DMS114 treated with DMSO at 0.1 percent for 48 hours (cell line): Measurements from ENCODE around the gene ZNF101.

Experiments used
- DNase-seq: peaks from one replicate; lab custom pipeline; 2025; ENCODE audit not compliant: unreplicated experiment; lab: John Stamatoyannopoulos, UW

Gene ZNF101

DNA sequence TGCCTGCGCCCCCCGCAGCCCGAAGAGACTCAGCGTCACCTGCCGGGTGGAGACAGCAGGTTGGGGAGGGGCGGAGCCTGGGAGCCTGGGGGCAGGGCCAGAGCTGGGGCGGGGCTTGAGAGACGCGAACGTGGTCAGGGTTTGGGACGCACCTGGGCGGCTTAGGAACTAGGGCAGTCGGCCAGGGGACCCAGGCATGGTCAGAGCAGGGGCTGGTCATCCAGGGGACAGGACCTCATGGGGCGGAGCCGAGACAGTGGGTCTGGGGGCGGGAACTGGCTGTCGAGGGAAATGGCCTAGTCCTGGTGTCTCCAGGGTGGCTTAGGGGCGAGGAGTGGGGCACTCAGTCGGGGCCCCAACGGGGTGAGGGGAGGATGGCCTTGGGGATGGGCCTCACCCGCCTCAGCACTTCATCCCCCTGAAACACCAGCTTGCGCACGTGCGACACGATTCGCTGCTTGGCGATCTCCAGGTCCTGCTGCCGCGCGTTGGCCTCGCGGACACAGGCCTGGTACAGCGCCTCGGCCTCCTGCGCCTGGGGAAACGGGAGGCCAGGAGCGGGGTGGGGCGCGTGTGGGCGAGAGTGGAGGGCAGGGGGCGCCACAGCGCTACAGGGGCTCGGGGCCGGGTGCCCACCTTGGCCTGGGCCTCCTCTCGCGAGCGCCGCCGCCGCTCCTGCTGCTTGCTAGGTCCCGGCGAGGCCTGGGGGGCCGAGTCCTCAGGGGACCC, 31.0 kb upstream of the ZNF101 start:
- DNase-seq, result no peak

DNA sequence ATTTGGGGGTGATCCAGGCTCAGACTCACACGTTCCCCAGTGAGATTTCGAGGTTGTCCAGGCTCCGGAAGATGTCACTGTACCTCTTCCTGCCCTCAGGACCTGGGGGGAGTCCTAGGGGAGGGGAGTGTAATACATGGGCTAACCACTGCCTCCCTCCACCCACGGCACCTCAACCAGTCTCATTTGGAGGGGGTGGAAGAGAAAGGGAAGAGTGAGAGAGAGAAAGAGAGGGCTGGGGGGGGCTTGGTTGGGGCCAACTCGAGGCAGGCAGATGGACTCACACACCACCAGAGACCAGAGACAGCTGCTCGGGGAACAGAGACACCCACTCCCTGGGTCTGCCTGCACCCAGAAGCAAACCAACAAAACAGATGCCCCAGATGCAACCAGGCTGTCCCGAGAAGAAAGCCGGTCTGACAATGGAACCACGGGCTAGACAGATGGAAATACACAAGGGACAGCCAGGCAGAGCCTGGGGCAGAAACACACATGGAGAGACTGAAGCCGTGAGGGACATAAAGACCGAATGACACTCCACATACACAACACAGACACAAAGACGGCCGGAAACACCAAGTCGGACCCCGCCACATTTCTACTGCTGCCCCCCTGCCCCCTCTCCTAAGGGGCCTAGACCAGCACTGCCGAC, 26.0 kb upstream of the ZNF101 start:
- DNase-seq, result no peak

- DNase-seq, result peak; percentile 18
Observed at GRCh38 chr19:19643158-19644053, 25.2 kb upstream of the ZNF101 start, which contains the start of gene GMIP. GMIP (minus strand) TSS chr19:19643657; CDS start chr19:19643529, 128 bp downstream.

GRCh38 chr19:19644054-19644388, 24.6 kb upstream of the ZNF101 start:
- DNase-seq, result no peak

DNA sequence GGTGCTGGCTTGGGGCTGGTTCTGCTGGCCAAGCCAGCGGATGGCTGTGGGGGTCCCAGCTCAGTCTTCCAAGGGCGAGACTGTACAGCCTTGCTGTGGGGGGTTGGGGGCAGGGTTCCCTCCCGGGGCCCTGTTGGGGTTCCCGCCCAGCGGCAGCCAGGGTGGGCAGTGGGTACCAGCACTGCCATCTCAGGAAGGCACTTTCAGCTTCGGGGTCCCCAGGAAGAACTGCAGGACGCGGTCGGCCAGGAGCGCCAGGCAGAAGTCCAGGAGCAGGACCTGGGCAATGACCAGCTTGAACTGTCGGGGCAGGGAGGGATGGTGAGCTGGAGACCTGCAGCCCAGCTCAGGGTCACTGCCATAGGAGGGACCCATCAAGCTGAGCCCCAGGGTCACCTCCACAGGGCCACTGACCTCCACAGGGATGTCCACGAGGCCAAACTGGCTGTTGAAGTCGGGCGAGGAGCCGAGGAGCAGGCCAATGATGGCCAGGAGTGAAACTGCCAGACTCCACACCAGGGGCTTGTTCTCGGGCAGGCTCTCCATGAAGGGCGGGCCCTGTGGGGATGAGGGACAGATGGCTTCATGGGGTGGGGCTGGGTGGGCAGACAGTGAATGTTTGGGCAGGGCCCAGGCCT, 23.3 kb upstream of the ZNF101 start:
- no peak for DNase-seq

DNA sequence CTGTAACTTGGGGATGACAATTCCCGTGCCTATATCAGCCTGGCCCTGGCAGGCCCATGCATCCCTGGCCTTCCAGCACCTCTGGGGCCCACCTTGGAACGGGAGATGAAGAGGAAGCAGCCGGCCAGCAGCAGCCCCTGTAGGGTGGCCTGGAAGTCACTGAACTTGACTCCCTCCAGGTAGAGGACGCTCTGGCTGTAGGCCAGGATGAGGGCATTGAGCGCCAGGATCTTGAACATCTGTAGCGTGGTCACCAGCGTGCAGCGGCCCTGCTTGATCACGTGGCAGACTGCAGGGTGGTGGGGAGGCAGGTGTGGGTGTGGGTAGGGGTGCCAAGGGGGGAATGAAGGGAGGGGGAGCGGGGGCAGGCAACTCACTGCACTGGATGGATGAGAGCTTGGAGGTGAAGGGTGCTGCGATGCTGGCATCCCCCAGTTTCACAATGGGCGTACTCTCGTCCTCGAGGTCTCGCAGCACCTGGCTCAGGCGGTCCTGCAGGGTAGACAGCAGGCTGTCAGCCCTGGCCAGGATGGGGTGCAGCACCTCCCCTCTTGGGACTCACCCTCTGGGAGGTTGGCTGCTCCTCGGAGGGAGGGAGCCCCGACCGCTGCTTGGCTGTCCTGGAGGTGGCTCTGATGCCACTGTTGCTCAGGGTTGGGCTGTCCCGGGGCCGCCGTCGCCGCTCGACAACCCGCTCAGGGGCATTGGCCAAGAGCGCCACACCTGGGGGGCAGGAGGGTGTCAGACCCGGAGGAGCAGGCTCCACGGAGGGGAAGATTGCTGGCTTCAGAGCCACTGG, 21.4 kb upstream of the ZNF101 start:
- no peak for DNase-seq

GRCh38 chr19:19649155-19649554, 19.5 kb upstream of the ZNF101 start:
- no peak for DNase-seq

- no peak for DNase-seq
Observed at GRCh38 chr19:19649580-19649995, 19.1 kb upstream of the ZNF101 start.

GRCh38 chr19:19650331-19650730, 18.3 kb upstream of the ZNF101 start:
- DNase-seq, result no peak

GRCh38 chr19:19651076-19651475, 17.6 kb upstream of the ZNF101 start:
- DNase-seq, result no peak

DNA sequence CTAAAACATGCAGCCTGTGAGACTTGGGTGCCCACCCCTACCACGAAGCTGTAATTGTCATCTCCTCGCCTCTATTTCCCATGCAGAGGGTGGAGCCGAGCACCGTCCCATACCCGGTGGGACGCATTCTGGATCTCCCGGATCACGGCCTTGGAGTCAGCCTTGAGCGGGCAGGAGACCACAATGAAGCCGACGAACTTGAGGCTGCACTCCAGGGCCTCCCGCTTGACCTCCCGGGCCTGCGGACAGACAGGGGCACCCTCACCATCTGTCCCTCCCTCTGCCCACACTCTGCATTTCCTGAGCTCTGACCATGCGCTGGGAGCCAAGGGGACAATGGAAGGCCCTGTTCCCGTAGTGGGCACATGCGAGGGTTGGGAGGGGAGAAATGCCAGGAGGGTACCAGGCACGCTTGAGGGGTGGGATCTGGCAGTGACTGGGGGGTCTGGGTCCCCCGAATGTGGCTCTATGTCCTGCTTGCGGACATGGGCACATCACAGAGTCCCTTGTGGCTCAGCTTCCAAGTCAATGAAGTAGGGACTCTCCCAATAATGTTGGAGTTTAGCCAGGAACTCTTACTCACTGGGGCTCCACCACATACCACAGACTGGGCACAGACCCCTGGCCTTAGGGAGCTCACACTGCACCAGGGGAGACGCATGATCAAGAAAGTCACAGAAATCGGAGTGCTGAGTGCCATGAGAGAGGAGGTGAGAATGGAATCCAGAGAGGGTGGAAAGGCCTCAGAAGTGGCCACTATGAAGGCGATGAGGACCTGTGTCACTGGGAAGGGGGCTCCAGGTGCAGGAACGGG, 15.9 kb upstream of the ZNF101 start:
- DNase-seq, result no peak

DNA sequence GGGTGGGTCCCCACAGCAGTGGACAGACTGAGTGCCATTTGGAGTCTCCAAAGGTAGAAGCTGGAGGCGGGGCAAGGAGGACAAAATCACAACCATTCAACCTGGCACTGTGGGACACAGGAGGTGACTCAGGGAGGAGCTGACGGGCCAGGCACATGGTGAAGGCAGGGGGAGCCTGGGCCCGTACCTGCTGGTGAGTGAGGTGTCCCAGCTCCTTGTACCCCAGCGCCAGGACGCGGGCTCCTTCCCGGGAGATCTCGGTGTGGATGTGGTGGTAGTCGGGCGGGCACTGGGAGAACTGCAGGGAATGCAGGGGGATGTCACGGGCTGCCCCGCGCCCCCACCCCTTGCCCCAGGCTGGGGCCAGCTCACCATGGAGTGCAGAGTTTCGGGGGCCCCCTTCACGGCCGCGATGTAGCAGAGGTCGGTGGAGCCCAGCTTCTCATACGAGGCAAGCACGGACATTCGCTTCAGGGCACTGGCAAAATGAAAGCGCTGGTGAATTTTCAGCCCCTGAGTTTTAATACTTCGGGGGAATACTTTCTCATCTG, 15.0 kb upstream of the ZNF101 start:
- DNase-seq, result no peak

DNA sequence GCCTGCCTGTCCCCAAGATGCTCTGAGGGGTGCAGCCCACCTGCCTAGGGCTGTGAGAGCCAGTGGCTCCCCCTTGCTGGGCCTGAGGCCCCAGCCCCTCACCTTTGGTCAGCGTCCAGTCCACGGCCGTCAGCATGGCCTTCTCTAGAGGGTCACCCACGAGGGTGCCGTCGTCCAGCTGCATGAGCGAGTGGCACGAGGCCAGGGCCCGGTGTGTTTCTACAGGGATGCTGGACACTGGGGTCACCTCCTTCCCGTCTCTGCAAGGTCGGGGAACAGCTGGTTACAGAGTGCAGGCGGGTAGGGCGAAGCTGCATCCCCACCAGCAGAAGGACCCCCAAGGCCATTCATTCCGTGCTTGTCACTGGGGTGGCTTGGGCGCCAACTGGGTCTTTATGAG, 14.2 kb upstream of the ZNF101 start:
- no peak for DNase-seq

GRCh38 chr19:19655051-19655594, 13.5 kb upstream of the ZNF101 start:
- no peak for DNase-seq

GRCh38 chr19:19655641-19656343, 12.8 kb upstream of the ZNF101 start:
- no peak for DNase-seq

GRCh38 chr19:19656451-19657396, 11.9 kb upstream of the ZNF101 start:
- DNase-seq, result no peak

- no peak for DNase-seq
Observed at GRCh38 chr19:19657397-19657783, 11.2 kb upstream of the ZNF101 start.
